ENCODE measurements around the gene CSF1.
A peak's percentile ranks its signal among the peaks of the same experiment; 100 is the strongest.
"Not testable (repeated sequence)": the region's sequence is repeated elsewhere in the genome, so short reads cannot be mapped to it uniquely, and the experiment has no call there.

CSF1 gene

GRCh38 chr1:109878531-109879104, 32.0 kb upstream of the CSF1 start:
- H3K4me3 Mint-ChIP-seq, result no peak overlapping the region
- peaks cover 3% of the 10 kb centered on the region for H3K36me3 Mint-ChIP-seq (ENCODE audit: insufficient read depth)
- H3K27ac Mint-ChIP-seq, result no peak overlapping the region
- ATAC-seq (replicated peaks) (no peak), DNase-seq (no peak)
- H3K27me3 Mint-ChIP-seq, result no peaks in the 10 kb centered on the region
- H3K9me3 Mint-ChIP-seq, result no peaks in the 10 kb centered on the region
- H3K4me1 Mint-ChIP-seq (ENCODE audit: low read depth in 2 of 2), result peaks cover 5 to 9% of the 10 kb centered on the region in 2 donors

GRCh38 chr1:109879371-109879770, 31.3 kb upstream of the CSF1 start:
- H3K27ac Mint-ChIP-seq, result not testable (repeated sequence)

GRCh38 chr1:109879881-109880525, 30.6 kb upstream of the CSF1 start:
- Mint-ChIP-seq H3K27me3 (no peaks in the 10 kb centered on the region), H3K9me3 (no peaks in the 10 kb centered on the region), H3K4me3 (no peak overlapping the region), H3K36me3 (ENCODE audit: insufficient read depth) (peaks cover 3% of the 10 kb centered on the region), H3K27ac (no peak overlapping the region), H3K4me1 (ENCODE audit: low read depth in 2 of 2) (peaks cover 2 to 3% of the 10 kb centered on the region in 2 donors)
- no peak for ATAC-seq (replicated peaks)
- DNase-seq, result no peak

More at GRCh38 chr1:109879371-109879770, 31.3 kb upstream of the CSF1 start:
- not testable (repeated sequence) for H3K36me3 Mint-ChIP-seq (ENCODE audit: insufficient read depth); H3K4me3 Mint-ChIP-seq; H3K9me3 Mint-ChIP-seq; H3K27me3 Mint-ChIP-seq; ATAC-seq (replicated peaks); DNase-seq; H3K4me1 Mint-ChIP-seq (ENCODE audit: low read depth in 2 of 2)

- Mint-ChIP-seq H3K36me3 (ENCODE audit: insufficient read depth) (peaks cover 3% of the 10 kb centered on the region), H3K27me3 (no peaks in the 10 kb centered on the region), H3K9me3 (no peaks in the 10 kb centered on the region), H3K4me3 (no peak overlapping the region), H3K4me1 (ENCODE audit: low read depth in 2 of 2) (peaks cover 2 to 3% of the 10 kb centered on the region in 2 donors), H3K27ac (no peak overlapping the region)
- ATAC-seq (replicated peaks), result no peak
- no peak for DNase-seq
Observed at GRCh38 chr1:109880971-109881894, 29.4 kb upstream of the CSF1 start.

- Mint-ChIP-seq H3K27ac (no peak overlapping the region), H3K9me3 (no peaks in the 10 kb centered on the region), H3K4me1 (ENCODE audit: low read depth in 2 of 2) (peaks cover 2 to 3% of the 10 kb centered on the region in 2 donors), H3K27me3 (no peaks in the 10 kb centered on the region), H3K4me3 (no peak overlapping the region), H3K36me3 (ENCODE audit: insufficient read depth) (peaks cover 3% of the 10 kb centered on the region)
- ATAC-seq (replicated peaks) (no peak), DNase-seq (no peak)
Observed at GRCh38 chr1:109881906-109882287, 28.8 kb upstream of the CSF1 start.

GRCh38 chr1:109882288-109883245, 28.1 kb upstream of the CSF1 start:
- H3K4me1 Mint-ChIP-seq (ENCODE audit: low read depth in 2 of 2), result peaks cover 2 to 3% of the 10 kb centered on the region in 2 donors
- DNase-seq, result no peak
- H3K36me3 Mint-ChIP-seq (ENCODE audit: insufficient read depth), result peaks cover 3% of the 10 kb centered on the region
- no peak overlapping the region for H3K27ac Mint-ChIP-seq
- H3K9me3 Mint-ChIP-seq, result no peaks in the 10 kb centered on the region
- no peak for ATAC-seq (replicated peaks)
- H3K4me3 Mint-ChIP-seq, result no peak overlapping the region
- peaks cover 0 to under 1% of the 10 kb centered on the region in 2 donors for H3K27me3 Mint-ChIP-seq

- DNase-seq (no peak), ATAC-seq (replicated peaks) (no peak)
- Mint-ChIP-seq H3K4me3 (no peak overlapping the region), H3K4me1 (ENCODE audit: low read depth in 2 of 2) (peaks cover 2 to 3% of the 10 kb centered on the region in 2 donors), H3K36me3 (ENCODE audit: insufficient read depth) (peaks cover 3% of the 10 kb centered on the region), H3K27me3 (peaks cover 0 to 5% of the 10 kb centered on the region in 2 donors), H3K27ac (no peak overlapping the region), H3K9me3 (no peaks in the 10 kb centered on the region)
Observed at GRCh38 chr1:109883248-109883955, 27.2 kb upstream of the CSF1 start.

- no peak for ATAC-seq (replicated peaks)
- Mint-ChIP-seq H3K9me3 (no peaks in the 10 kb centered on the region), H3K27ac (no peak overlapping the region), H3K27me3 (peaks cover 0 to 5% of the 10 kb centered on the region in 2 donors), H3K4me1 (ENCODE audit: low read depth in 2 of 2) (peaks cover 0 to 3% of the 10 kb centered on the region in 2 donors), H3K36me3 (ENCODE audit: insufficient read depth) (peaks cover 3% of the 10 kb centered on the region), H3K4me3 (no peak overlapping the region)
- DNase-seq, result no peak
Observed at GRCh38 chr1:109884242-109884891, 26.3 kb upstream of the CSF1 start.

GRCh38 chr1:109885589-109885988, 25.1 kb upstream of the CSF1 start:
- no peak overlapping the region for H3K4me3 Mint-ChIP-seq
- H3K36me3 Mint-ChIP-seq (ENCODE audit: insufficient read depth), result no peaks in the 10 kb centered on the region
- no peak for DNase-seq
- peaks cover 2 to 3% of the 10 kb centered on the region in 2 donors for H3K4me1 Mint-ChIP-seq (ENCODE audit: low read depth in 2 of 2)
- H3K9me3 Mint-ChIP-seq, result no peaks in the 10 kb centered on the region
- no peak for ATAC-seq (replicated peaks)
- peaks cover 0 to 5% of the 10 kb centered on the region in 2 donors for H3K27me3 Mint-ChIP-seq
- no peak overlapping the region for H3K27ac Mint-ChIP-seq

GRCh38 chr1:109886827-109887226, 23.8 kb upstream of the CSF1 start:
- no peak overlapping the region for H3K4me3 Mint-ChIP-seq
- no peak for DNase-seq
- H3K4me1 Mint-ChIP-seq (ENCODE audit: low read depth in 2 of 2), result peaks cover 3 to 5% of the 10 kb centered on the region in 2 donors
- no peaks in the 10 kb centered on the region for H3K36me3 Mint-ChIP-seq (ENCODE audit: insufficient read depth)
- no peaks in the 10 kb centered on the region for H3K9me3 Mint-ChIP-seq
- H3K27me3 Mint-ChIP-seq, result peaks cover 0 to 5% of the 10 kb centered on the region in 2 donors
- ATAC-seq (replicated peaks), result peak; percentile 21
- peak overlapping the region in 1 of 2 donors; percentile 42 for H3K27ac Mint-ChIP-seq

- no peaks in the 10 kb centered on the region for H3K36me3 Mint-ChIP-seq (ENCODE audit: insufficient read depth)
- peak overlapping the region in 1 of 2 donors; percentile 42 for H3K27ac Mint-ChIP-seq
- no peak overlapping the region for H3K4me3 Mint-ChIP-seq
Observed at GRCh38 chr1:109887271-109887670, 23.4 kb upstream of the CSF1 start.

GRCh38 chr1:109887884-109888283, 22.8 kb upstream of the CSF1 start:
- peaks cover 3 to 5% of the 10 kb centered on the region in 2 donors for H3K4me1 Mint-ChIP-seq (ENCODE audit: low read depth in 2 of 2)
- ATAC-seq (replicated peaks), result no peak

More at GRCh38 chr1:109887271-109887670, 23.4 kb upstream of the CSF1 start:
- no peak for ATAC-seq (replicated peaks)
- peaks cover 0 to 5% of the 10 kb centered on the region in 2 donors for H3K27me3 Mint-ChIP-seq
- no peaks in the 10 kb centered on the region for H3K9me3 Mint-ChIP-seq
- peaks cover 3 to 5% of the 10 kb centered on the region in 2 donors for H3K4me1 Mint-ChIP-seq (ENCODE audit: low read depth in 2 of 2)
- DNase-seq, result no peak

More at GRCh38 chr1:109887884-109888283, 22.8 kb upstream of the CSF1 start:
- Mint-ChIP-seq H3K4me3 (no peak overlapping the region), H3K27ac (no peak overlapping the region), H3K36me3 (ENCODE audit: insufficient read depth) (no peaks in the 10 kb centered on the region), H3K27me3 (peaks cover 0 to 5% of the 10 kb centered on the region in 2 donors), H3K9me3 (no peaks in the 10 kb centered on the region)
- no peak for DNase-seq
